GM19328 (cell line): ENCODE data around the gene DPF3.

Source experiments
- ATAC-seq: cut with Tn5 transposase; IDR thresholded peaks from one replicate; pipeline ENCODE4 v1.9.1; 2021; ENCODE audit warnings: mild to moderate bottlenecking, moderate library complexity; ENCODE audit not compliant: unreplicated experiment

DPF3 gene

DNA sequence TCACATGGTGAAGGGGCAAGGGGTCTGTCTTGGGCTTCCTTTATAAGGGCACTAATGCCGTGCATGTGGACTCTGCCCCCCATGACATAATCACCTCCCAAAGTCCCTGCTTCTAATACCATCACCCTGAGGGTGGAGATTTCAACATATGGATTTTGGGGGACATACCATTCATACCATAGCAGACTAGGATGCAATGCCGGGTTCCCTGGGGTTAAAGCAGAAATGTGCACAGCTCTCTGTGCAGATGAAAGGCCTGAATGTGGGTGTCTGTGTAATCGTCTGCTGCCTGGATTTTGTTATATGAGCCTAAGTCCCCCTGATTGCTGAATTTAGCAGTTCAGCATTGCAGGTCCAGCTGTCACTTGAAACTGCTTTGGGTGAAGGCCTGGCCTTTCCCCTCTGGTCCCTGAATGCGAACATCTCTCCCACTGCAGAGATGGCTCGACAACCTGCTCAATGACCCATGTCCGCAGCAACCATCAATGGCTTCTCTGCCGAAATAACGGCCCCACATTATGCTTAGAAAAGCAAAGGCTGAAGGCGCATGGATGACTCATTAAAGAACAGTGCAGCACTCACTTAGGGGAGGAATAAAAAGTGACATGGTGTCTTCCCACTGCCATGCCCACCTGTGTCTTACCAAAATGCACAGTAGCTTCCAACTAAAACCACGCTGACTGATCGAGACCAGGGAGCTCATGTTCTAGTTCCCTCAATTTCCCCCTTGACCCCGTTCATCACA lies 286.3 kb downstream of the DPF3 start:
- no peak for ATAC-seq

DNA sequence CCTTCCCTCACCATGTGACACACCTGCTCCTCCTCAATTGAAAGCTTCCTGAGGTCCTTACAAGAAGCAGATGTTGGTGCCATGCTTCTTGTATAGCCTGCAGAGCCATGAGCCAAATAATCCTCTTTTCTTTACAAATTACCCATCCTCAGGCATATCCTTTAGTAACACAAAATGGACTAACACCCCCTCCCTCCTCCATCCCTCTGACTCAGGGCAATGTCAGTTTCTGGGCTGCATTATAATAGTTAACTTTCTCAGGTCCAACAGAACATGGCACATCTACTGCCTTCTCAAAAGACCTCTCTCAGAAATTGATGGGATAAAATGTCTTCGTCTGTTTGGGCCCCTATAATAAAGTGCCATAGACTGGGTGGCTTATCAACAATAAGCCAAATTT lies 287.0 kb downstream of the DPF3 start:
- ATAC-seq, result no peak

DNA sequence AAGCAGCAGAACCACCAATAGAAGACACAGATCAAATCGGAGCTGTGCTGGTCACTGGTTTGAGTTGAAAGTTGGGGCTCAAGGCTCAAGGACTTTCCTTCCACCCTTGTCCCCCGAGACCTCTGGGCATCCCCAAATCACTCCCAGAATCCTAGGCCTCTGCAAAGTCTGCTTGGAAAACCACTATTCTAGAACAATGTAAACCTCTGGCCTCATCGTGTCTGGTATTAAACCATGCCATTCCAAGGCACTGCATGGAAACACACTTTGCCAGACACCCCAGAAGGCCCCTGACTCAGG lies 288.0 kb downstream of the DPF3 start:
- no peak for ATAC-seq

DNA sequence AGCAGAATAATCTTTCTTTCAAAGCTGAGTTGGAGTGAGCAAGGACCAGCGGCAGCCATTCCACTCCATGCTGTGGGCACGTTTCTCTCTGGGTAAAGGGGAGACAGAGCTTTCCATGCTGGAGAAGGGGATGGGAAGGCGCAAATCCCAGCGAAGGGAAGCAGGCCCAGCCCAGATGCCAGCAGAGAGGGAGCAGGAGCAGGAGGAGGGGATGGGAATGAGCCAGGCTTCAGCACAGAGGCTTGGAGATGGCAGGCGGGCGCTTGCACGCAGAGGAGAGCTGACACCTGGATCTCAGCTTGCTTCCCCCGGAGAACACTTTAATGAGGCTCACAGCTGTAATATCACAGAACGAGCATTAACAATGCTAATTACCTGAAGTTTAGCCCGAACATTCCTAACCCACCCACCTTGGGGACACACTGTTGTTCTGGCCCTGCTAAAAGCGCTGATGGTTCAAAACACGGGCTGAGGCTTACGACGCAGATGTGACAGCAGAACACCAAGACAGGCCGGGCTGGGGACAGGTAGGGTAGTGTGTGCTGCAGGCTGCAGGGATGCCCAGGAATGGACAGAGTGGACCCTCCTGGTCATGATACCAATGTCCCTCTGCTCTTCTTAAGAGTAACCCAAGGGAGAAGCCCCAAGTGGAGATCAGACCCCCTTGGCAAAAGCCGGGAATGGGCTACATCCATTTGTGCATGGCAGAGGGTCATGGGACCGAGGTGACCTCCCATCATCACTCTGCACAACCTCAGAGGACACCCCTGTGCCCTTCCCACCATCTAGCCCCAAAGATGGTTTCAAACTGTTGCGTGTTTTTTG lies 288.6 kb downstream of the DPF3 start:
- no peak for ATAC-seq

DNA sequence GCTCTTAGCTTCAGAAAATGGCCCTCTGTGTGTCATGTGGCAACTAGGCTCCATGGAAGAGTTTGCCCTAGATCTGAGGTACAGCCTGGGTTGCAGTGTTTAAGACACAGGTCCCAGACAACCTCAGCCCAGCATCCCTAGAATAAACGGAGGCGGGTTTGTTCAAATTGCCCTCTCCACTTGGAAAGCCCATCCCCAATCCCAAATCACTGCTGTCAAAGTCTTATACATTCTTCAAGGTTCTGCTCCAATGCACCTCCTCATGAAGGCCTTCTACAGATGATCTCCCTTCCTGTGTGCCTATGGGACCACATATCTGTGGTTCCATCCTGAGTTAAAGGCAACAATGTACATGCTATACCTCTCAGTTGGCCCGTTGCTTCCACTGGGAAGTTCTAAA lies 289.8 kb downstream of the DPF3 start:
- no peak for ATAC-seq

DNA sequence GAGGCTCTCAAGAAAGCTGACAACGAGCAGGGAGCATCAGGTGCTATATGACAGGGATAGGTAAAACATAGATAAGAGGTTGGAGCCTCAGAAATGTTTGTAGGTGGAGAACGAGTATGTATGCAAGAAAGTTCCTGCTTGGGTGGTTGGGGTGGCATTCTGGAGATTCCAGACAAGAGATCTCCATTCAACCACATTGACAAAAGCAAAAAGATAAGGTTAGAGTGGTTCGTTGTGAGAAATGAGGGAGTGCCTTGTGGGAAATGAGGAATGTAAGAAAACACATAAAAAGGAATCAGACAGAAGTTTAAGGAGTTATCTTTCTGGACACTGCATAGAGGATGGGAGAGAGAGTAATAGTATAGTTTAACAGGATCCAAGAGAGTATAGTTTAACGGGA lies 290.3 kb downstream of the DPF3 start:
- no peak for ATAC-seq

DNA sequence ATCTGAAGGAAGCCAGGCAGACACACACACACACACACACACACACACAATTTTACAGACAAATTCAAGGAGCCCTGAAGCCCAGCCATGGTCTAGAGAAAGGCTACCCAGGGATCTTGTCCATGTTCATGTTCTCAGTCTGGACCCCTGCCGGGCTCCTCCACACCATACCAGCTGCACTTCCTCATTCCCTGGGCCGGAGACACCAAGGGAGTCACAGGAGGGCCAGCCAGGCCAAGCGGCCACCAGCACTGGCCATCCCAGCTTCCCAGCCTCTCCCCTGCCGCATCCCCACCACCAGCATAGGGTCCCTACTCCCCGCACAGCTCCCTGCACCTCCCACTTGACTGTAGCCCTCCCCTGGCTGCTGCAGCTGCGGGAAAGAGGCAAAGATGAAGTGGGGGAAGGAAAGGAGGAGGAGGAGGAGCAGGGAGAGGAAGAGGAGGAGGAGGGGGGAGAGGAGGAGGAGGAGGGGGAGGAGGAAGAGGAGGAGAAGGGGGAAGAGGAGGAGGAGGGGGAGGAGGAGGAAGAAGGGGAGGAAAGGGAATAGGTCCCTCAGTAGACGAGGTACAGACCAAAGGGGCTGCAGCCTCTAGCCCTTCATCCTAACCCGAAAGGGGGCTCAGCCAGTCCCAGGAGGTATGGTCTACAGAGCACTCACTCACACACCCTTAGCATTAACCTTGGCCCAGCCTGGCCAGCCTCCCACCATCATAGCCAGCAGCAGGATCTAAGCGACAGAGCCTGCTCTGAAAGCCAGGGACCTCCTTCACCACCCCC lies 293.2 kb downstream of the DPF3 start:
- no peak for ATAC-seq

DNA sequence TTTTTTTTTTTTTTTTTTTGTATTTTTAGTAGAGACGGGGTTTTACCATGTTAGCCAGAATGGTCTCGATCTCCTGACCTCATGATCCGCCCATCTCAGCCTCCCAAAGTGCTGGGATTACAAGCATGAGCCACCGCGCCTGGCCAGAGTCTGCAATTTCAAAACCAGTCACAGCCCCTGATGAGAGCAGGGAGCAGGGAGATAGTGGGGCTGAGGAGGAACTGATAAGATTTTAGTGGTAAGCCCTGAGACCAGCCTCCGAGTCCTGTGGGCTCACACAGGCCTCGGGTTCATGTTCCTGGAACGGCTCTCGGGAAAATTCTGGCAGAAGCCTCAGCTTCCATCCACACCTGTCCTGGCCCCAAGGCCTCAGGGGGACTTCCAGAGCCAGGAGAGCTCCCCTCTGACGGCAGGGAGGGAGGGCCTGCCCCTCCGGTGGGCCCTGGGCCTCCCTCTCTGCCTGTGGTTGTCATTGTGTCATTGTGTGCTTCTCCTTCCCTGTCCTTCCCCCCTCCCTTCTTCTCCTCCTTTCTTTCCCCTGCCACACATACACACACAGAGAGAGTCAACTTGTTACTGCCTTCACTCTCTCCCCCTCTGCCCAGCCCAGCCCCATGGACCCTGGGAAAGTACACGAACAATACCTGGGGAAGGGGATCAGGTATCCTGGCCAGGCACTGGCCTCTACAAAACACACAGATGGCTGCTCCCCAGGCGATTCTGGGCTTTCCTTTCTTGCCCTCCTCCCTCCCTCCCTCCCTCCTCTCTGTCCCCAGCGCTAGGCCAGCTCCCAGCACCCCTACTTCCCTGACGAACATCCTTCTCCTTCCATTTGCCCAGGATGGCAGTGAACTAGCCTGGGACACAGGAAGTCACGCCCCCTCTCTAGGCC lies 294.1 kb downstream of the DPF3 start:
- ATAC-seq, result no peak

DNA sequence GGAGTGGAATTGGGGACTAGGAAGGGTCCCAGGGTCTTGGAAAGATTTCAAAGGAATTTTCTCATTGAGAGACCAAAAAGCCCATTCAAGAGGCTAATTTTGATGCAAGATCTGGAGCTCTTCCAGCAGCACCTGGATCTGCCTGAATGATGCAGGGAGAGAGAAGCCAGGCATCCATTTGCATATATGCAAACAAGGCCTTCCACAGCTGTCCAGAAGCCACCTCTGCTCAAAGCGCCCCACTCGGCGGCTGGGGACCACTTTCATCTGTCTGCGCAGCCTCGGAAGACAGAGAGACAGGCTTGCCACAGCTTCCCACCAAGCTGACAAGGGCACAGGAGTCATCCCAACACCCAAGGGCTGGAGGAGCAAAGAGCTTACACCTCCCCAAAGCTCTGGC lies 295.6 kb downstream of the DPF3 start:
- no peak for ATAC-seq

DNA sequence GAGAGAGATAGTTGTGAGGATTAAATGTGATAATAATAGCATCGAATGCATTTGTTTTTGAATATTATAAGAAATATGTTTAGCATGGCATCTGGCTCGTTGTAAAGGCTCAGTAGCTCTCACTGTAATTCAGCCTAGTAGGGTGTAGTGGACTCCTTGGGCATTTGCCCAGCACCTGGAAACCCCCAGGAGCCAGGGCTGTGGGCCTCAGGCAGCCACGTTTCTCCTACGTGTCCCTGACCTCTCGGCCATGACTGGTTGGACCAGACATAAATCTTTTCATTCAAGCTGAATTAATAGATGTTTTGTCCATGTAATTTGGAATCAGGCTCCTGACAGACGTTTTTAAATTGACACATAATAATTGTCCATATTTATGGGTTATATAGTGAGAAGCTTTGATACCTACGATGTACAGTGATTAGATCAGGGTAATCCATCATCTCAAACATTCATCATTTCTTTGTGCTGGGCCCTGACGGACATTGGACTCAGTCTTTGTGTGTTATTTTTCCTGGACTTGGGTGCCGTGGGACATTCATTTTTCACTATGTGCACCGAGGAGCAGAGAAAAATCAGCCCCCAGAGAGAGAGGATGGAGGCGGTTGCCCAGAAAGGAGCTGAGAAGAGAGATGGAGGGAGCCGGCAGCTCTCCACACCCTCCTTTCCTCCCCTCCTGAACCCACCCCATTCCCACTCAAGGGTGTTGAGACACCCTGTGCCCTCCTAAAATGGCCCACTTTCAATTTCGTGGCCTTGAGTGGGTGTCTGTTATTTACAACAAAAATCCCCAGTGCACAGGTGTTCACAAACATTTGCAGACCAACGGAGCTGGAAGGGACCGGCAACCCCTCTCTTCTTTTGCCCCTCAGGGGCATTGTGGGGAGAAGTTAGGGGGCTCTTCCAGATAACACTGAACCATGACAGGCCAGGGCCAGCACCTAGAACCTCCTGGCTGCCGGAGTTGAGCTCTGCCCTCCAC lies 296.4 kb downstream of the DPF3 start:
- ATAC-seq, result no peak

DNA sequence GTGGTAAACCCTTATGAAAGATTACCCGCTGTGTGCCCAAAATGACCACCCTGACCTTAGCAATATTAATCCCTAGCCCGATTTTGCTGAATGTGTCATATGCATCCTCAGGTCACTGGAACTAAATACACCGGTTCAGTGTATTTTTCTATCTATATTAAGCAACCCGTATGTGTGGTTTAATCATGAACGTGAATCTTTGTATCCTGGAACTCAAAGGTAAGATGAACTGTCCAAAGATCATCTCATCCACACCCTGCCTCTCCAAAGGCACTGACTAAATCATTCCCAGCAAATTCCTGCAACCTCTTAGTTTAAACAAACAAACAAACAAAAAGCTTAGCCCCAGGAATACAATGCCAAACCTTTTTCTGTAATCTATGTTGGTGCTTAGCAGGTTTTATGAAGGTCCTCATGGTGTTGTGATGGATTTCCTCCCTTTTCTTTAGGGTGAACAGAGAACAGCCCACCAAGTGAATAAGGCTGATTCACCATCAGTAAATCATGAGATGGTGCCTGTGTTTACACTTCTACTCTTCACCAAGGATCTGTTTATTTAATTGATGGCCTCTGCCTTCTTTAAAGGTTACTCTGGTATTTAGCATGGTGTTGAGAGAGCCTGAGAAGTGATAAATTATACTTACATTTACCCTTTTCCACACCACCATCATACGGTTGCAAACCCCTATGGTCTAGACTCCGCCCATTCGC lies 298.6 kb downstream of the DPF3 start:
- no peak for ATAC-seq

DNA sequence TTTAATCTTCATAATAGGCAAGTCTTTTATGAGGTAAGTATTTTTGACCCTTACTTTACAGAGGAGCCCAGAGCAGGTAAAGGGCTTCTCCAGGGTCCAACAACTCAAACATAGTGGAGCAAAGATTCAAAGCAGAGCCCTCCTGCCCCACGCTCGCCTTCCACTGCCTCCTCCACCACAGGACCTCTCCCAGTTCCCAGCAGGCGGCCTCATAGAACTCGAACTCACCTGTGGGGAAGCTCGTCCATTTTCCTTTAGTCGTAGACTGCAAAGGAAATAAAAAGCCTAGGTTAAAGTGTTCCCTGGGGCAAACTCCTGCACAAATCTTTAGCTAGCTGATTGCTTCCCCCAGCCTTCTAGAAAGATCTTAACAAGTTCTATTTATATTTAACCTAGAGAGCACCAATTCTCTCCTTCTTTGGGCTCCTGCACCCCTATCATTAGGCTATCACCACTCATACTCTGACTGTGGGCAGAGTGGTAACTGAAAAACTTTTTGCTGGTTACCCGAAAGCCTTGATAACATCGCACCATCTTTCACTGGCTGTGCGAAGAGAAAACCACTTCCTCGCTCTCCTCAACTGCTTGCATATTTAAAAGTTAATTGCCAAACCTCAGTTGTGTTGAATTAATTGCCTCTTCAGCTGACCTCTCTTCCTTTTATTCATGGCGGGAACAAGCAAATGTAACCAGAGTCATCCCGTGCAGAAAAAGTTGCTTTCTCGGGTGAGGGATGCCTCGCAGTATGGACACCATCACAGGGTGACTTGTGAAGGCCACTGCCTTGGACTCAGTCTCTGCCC lies 299.6 kb downstream of the DPF3 start:
- no peak for ATAC-seq

DNA sequence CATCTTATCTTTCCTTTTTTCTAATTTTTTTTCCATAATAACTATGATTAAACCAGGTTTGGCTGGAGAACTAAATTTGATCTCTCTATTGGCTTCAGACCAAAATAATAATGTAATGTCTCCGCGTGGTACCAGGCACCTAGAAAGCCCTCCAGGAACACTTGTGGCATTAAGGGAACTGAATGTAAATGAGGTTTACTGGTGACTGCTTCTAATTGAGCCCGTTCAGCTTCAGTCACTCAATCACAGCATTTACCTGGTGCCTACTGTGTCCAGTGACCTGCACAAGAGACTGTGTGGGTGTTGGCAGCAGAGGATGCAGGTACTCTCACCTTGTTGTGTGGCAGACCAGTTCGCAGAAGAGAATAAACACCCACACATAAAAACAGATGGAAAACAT lies 302.5 kb downstream of the DPF3 start:
- no peak for ATAC-seq

DNA sequence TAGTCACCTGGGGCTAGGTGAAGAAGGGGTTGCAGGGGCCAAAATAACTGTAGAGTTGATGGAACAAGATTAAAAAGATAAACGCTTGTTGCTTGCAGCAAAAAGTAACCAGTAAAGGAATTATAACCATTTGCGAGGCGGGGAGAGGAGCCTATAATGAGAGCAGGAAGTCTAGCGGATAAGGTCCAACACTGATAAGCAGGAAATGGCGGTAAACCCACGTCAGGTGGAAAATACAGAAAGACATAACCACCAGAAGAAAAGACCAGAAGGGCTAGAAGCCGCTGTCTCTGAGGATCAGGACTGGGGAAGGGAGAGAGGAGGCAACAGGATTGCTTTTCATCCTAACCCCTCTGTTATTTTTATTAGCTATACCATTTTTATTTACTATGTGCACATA lies 303.3 kb downstream of the DPF3 start:
- ATAC-seq, result no peak

DNA sequence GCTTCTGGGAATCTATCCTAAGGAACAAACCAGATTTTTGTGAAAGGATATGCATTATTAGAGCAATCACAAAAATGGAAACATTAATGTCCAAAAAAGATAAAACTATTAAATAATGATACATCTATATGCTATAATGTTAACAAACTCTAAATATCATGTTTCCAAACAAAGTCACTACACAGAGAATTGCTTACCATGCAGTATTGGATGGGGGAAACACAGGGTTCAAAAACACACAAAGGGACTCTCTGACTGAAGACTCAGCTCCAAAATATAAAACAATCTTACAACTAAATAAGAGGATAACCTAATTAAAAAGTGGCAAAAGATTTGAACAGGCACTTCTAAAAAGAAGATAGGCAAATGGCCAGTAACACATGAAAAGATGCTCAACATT lies 304.2 kb downstream of the DPF3 start:
- ATAC-seq, result no peak

DNA sequence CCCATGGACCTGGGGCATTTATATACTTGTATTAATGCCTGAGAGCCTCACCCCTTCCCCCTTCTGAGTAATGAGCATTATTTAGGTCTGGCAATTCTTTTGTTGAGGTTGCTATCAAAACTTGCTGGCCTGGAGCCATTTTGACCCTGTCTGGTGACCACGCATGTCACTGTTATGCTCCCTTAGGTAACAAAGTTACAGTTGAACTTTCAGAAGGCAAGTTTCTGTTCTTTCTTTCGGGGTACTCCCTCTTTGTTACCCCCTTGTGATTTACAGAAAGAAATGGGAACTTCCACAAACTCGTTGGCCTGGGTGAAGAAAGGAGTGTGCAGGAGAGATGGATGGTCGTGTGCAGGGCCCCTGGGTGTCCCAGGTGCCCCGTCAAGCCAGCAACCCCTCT lies 305.4 kb downstream of the DPF3 start:
- ATAC-seq, result no peak

DNA sequence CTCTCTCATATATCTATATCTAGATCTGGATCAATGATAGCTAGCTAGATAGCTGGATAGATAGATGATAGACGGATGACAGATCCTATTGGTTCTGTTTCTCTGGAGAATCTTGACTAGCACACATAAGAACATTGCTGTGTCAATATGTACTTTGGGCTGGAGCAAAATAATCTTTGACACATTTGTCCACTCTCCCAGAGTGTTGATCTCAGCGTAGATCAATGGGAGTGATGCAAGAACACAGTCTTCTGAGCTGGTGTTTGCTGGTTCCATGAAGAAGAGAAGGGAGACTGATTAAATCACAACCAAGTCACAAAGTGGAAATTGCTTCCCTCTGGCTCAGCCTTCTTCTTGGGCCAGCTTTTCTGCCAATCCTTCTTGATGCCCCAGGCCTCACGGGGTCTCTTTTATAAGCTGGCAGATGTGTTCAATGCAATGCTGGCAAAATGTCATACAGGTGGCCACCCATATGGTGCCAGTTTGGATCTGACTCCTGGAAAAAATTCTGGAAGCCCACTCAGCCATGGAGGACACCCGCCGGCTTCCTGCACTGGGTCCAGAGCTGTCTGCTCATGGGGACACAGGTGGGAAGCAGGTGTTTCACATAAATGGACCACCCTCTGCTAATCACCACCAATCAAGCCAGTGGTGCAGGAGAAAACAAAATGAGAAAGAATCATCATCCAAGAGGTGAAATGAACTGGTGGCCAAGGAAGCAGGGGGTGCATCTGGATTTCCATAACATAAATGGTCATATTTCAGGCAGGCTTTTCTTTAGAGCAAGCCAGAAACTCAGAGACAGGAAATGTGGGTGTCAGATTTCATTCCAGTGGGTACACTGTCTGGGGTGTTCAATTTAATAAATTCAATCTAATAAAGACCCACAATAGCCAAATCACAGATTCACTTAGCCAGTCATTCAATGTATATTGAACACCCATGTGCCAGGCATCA lies 310.3 kb downstream of the DPF3 start:
- no peak for ATAC-seq
